NCI-H128 (cell line): Measurements from ENCODE around the gene WDR77.

Source experiments
- DNase-seq: peaks from one replicate; lab custom pipeline; 2025; ENCODE audit not compliant: unreplicated experiment; lab: John Stamatoyannopoulos, UW

WDR77 gene

GRCh38 chr1:111439461-111440351 is 9.3 kb downstream of the WDR77 start:
- DNase-seq = no peak

DNA sequence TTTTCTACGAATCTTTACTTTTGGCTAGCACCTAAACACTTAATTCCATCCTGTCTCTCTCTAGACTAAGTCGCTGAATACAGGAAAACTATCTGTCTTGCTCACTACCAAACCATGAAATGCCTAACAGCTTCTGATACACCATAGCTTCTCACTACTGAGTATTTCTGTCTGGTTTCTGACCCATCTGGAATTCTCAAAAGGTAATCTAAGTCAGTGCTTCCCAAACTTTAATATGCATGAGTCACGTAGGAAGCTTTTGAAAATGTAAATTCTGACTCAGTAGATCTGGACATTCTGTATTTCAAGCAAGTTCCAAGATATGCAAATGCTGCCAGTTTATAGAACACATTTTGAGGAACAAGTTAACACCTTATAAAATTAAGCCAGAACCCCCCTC is 12.3 kb downstream of the WDR77 start:
- DNase-seq = no peak

- DNase-seq = no peak
These were observed 24.8 kb downstream of the WDR77 start for GRCh38 chr1:111424281-111424680.

DNA sequence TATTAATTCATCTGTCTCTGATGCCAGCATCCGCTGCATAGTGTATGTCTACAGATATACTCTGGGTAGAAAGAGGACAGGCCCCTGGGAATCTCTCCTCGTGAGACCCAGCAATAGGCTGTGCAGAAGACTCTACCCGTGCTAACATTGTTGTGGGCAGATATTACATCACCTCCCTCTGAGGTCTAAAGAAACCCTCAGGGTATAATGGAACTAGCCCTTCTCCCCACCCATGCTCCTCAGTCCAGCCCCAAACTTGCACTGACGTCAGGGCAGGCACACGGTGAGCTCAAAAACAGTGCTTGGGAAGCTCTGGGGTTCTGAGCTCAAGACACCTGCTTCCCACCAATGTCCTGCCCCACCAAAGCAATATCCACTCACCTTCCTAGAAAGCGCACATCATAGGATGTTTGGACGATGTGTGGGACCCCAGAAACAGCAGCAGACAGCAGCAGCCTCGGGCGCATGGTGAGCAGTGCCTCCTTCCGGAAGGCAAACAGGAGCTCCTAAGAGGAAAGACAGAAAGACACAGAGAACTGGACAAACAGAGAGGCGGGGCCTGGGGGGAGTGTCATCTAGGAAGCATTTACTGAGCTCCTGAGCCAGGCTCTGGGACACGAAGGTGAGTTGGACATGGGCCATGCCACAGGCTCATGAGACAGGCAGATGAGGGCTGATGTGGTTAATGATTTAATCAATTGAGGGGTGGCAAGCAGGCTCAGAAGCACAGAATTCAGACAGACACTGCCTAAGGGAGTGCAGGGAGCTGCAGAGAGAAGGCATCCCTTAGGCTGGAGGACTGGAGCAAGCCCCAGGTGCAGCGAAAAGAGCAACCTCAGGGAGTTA is 26.3 kb downstream of the WDR77 start:
- DNase-seq = no peak

DNA sequence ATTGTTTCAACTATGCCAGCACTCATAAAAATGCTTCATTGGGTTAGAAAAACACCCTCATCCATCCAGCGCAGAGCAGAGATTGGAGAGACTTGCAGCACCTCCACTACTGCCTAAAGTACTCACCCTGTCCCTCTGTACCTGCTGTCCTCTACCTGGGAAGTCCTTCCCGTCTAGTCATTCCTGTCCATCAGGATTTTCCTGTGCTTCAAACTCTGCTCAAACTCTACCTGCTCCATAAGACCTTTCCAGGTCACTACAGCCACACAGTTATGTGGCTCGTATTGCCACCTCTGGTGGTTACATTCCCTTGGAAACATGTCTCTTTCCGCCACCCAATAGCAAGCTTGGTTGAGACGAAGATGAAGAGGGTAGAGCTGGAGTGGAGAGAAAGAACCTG is 28.7 kb downstream of the WDR77 start:
- DNase-seq = no peak

GRCh38 chr1:111419037-111419436 is 30.0 kb downstream of the WDR77 start:
- no peak for DNase-seq

DNA sequence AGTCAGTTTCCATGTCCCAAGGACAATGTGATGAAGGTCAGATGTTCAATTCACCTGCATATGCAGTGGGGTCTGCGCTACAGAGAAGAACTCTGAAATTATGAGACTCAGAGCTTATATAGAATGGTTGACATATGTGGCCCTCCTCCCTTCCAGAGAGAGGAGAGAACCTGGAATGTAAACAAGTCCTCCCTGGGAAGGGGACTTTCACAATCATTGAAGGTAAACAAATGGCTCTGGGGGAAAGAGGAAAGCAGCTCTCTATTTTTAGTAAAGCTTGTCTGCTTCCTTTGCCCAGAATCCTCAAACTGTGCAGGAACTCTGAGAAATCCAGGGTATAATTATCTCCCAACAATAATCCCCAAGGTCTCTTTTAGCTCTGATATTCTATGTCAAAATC is 31.3 kb downstream of the WDR77 start:
- no peak for DNase-seq

GRCh38 chr1:111415461-111415860 is 33.6 kb downstream of the WDR77 start:
- no peak for DNase-seq

DNA sequence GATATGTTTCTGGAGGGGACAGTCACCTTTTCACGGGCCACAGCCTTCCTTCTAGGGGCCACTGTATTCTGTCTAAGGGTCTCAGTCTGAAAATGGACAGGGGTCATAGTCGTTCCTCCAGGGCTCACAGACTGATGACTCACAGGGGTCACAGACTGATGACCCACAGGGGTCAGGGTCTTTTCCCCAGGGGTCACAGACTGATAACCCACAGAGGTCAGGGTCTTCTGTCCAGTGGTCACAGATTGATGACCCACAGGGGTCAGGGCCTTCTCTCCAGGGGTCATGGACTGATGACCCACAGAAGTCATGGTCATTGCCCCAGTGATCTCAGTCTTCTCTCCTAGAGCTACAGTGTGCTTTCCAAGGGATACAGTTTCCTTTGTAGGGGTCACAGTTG is 34.3 kb downstream of the WDR77 start:
- no peak for DNase-seq

GRCh38 chr1:111412839-111413238 is 36.2 kb downstream of the WDR77 start:
- no peak for DNase-seq

GRCh38 chr1:111407301-111407700 is 41.8 kb downstream of the WDR77 start:
- DNase-seq = no peak

- no peak for DNase-seq
These were observed 42.7 kb downstream of the WDR77 start for GRCh38 chr1:111406321-111406768.

GRCh38 chr1:111404588-111404987 is 44.5 kb downstream of the WDR77 start:
- DNase-seq = no peak

DNA sequence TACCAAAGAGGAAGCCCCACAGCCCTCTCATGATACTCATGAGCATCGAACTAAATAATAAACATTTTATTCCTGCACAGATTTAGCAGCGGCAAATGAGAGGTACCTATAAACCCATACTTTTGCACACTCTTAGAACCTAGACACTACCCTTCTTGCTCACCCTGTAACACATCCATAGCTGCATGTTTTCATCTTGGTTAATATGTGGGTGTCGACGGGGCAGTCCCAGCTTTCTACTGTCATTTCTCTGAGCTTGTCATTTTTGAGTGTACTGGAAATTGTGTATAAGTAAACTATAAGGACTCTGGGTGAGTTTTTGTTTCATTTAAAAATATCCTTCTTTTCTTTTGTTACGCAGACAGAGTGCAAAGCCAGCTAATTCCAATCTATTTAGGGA is 47.0 kb downstream of the WDR77 start:
- no peak for DNase-seq

- peak; percentile 17 for DNase-seq
These were observed 49.1 kb downstream of the WDR77 start for GRCh38 chr1:111399792-111400610.

- no peak for DNase-seq
These were observed 56.6 kb downstream of the WDR77 start for GRCh38 chr1:111392460-111392945.

DNA sequence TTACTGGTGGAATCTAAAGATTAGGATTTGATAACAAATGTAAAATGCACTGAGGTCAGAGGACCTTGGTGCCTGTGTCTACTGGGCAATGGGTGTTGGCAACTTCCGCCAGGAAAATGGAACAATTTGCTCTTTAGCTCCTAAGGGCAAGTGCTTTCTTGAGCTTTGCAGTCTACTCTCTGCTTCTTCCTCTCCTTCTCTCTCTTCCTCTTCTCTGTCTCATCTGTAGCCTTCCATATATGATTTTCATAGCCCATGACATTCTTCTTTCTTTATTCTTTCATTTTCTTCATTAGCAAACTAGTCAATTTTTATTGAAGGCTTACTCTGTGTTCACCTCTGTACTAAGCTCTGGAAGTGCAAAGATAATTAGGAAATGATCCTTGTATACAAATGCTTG is 57.0 kb downstream of the WDR77 start:
- DNase-seq = no peak
